Kidney (tissue), 14 donors: ENCODE measurements around the gene PRICKLE2. TPM values are rescaled to one million over a fixed set of nuclear protein-coding genes. Genes with fewer than 3 reads are reported as not detected.

Source experiments
- DNase-seq, 5 donors: peaks; one replicate each; pipeline ENCODE4 v3.0.0-alpha.2; 2013 to 2020
- FAIRE-seq: peaks from 2 replicates; lab custom pipeline; 2012; peaks lifted over from hg19 to GRCh38; lab: Jason Lieb, UNC
- H3K27ac ChIP-seq, 2 donors: one replicate each; pipeline ENCODE4 v1.7.0; 2013; ENCODE audit warnings: low read depth in 2 of 2, low read length in 2 of 2, inconsistent platforms in 1 of 2
- H3K27me3 ChIP-seq: one replicate; pipeline ENCODE4 v1.7.1; 2013; ENCODE audit warnings: low read length, inconsistent platforms; ENCODE audit not compliant: control insufficient read depth, insufficient read depth
- H3K36me3 ChIP-seq, 3 donors: one replicate each; pipeline versions ENCODE4 v1.7.0 to v1.7.1; 2013; ENCODE audit warnings: low read length in 3 of 3, control low read depth in 1 of 3, inconsistent platforms in 1 of 3; ENCODE audit not compliant: insufficient read depth in 3 of 3, control insufficient read depth in 2 of 3
- H3K4me1 ChIP-seq, 3 donors: one replicate each; pipeline versions ENCODE4 v1.7.0 to v1.7.1; 2013; ENCODE audit warnings: low read length in 3 of 3, inconsistent platforms in 1 of 3, low read depth in 1 of 3; ENCODE audit not compliant: control insufficient read depth in 2 of 3, insufficient read depth in 2 of 3
- H3K4me3 ChIP-seq, 3 donors: one replicate each; pipeline versions ENCODE4 v1.7.0 to v1.8.1; 2013; ENCODE audit warnings: low read length in 3 of 3, control low read depth in 1 of 3, inconsistent platforms in 1 of 3
- H3K9ac ChIP-seq, 3 donors: one replicate each; pipeline versions ENCODE4 v1.7.0 to v1.7.1; 2013; ENCODE audit warnings: low read length in 3 of 3, control low read depth in 1 of 3, inconsistent platforms in 1 of 3
- H3K9me3 ChIP-seq, 3 donors: one replicate each; pipeline versions ENCODE4 v1.7.0 to v1.7.1; 2013; ENCODE audit warnings: low read length in 3 of 3, control low read depth in 1 of 3, inconsistent platforms in 1 of 3; ENCODE audit not compliant: control insufficient read depth in 2 of 3, insufficient read depth in 1 of 3
- CTCF ChIP-seq: IDR thresholded peaks from 3 replicates; pipeline ENCODE4 v1.5.1; 2012; ENCODE audit warnings: mild to moderate bottlenecking, moderate library complexity, borderline replicate concordance; ENCODE audit not compliant: insufficient read depth; ENCODE audit errors: extremely low read depth
- intact Hi-C: fragments of 100-400 bp; cut with DNase I; formaldehyde crosslinking; loops from one replicate; pipeline ENCODE4 v1.11.1; 2022
- polyA plus RNA-seq: library from polyadenylated mRNA; stranded (reverse); fragments of 350-450 nt; fragmentation: Illumina TruSeq; extraction: RNeasy Lipid Tissue Mini Kit (QIAGEN cat#74804); gene quantifications from one replicate; pipeline ENCODE4 v1.2.3, GENCODE V29; 2014; ENCODE audit warnings: low read depth, low replicate concordance; ENCODE audit not compliant: insufficient read depth
- total RNA-seq: library from RNA; stranded (reverse); fragmentation: NEBNext Ultra II Directional; extraction: Animal tissue kit (Norgen Biotek cat#: 25700); gene quantifications from one replicate; pipeline ENCODE4 v1.2.1, GENCODE V29; 2021
- donor health status: control.
- donor health status: control.
- donor health status: control.
- donor health status: control.
- donor health status: control.
- donor health status: DM: yes; HTN: yes; CAD: no.
- donor health status: Normal renal cell carcinoma (clear cell type).

Gene PRICKLE2
- total and polyA plus RNA-seq, 2 donors from 2014 or later = 3.5 to 22.9 TPM

- H3K9me3 ChIP-seq = no peaks in the 10 kb centered on the region
- no peak overlapping the region for H3K9ac ChIP-seq
- H3K4me3 ChIP-seq = no peak overlapping the region
- H3K27ac ChIP-seq = no peak overlapping the region
- no peaks in the 10 kb centered on the region for H3K27me3 ChIP-seq
- intact Hi-C loops = no loop called here
- TF ChIP-seq CTCF = no peak
- H3K36me3 ChIP-seq = no peaks in the 10 kb centered on the region
- FAIRE-seq (no peak), DNase-seq (no peak)
- H3K4me1 ChIP-seq = peaks cover 6 to 26% (median 20%) of the 10 kb centered on the region in 3 donors
These were observed 3.6 kb downstream of the PRICKLE2 start for GRCh38 chr3:64221571-64222257.

DNA sequence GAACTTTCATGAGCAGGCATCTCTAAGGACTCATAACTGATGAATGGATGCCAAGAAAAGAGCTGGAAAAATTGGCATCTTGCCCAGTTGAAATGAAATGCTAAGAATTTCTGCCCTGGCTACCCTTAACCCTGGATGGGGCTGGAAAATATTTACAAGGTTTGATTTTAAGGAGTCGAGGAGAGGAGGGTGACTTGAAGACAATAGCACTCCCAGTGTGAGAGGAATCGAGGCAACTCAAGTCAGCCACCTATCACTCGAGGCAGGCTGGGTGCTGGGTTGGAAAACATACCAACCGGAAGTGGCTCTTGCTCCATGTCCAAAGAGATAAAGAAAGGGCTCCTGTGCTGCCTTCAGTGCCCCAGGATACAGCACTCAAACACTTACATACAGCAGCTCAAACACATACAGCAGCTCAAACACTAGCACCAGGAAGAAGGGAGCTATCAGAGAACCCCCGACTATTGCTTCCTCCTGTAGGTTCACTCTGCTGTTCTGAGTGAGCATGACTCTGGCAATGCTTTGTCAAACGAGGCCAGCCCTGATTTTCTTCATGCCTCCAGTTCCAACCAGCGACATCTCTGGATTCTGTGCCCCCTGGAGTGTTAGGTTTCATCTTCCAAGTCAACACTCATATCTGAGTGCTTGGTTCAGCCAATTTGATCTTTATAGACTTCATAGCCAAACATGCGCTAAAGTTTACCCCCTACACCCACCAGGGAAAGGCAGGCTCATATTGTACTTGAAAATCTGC is 4.9 kb downstream of the PRICKLE2 start:
- no peak for TF ChIP-seq CTCF
- Histone ChIP-seq H3K27me3 (no peaks in the 10 kb centered on the region), H3K9ac (peak overlapping the region in 1 of 3 donors; percentile 23), H3K9me3 (no peaks in the 10 kb centered on the region), H3K36me3 (no peaks in the 10 kb centered on the region), H3K4me3 (no peak overlapping the region), H3K4me1 (peaks cover under 1 to 27% (median 25%) of the 10 kb centered on the region in 3 donors), H3K27ac (peak overlapping the region; percentile 40 to 63)
- FAIRE-seq (no peak), DNase-seq (peak in 2 of 5 donors; percentile 60 to 62)
- intact Hi-C loops = no loop called here

DNA sequence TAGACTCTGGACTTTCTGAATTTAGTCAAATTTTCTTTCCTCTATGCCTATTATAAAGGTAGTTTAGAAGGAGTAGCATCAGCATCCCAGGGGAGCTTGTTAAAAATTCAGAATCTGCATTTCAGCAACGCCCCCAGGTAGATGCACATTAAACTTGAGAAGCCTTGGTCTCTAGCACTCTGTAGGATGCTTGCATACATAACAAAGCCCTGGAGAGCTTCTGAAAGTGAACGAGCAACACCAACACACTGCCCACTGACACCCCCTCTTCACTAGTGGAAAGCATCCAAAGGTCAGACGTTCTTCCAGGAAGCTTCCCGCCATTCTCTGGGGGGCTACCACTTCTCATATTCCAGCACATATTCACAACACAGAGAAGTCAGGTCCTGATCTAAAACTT is 6.5 kb downstream of the PRICKLE2 start:
- Histone ChIP-seq H3K9ac (no peak overlapping the region), H3K4me1 (peaks cover 0 to 31% (median 28%) of the 10 kb centered on the region in 3 donors), H3K27me3 (no peaks in the 10 kb centered on the region), H3K27ac (no peak overlapping the region), H3K36me3 (no peaks in the 10 kb centered on the region), H3K4me3 (no peak overlapping the region), H3K9me3 (no peaks in the 10 kb centered on the region)
- FAIRE-seq (no peak), DNase-seq (no peak)
- TF ChIP-seq CTCF = no peak
- intact Hi-C loops = no loop called here
